ENCODE measurements around the gene EGR2.

- TF ChIP-seq CTCF (IDR thresholded peaks at IDR 0.05) = no peak
- no peak for TF ChIP-seq POLR2A (IDR thresholded peaks at IDR 0.05)
Measured at GRCh38 chr10:62805231-62806099, 10.7 kb downstream of the EGR2 start.

Data from adrenal gland (tissue), 5 donors.